ENCODE data around the gene TBC1D20.

Gene TBC1D20

GRCh38 chr20:406200-407132 is 55.9 kb downstream of the TBC1D20 start:
- H2BK120ac ChIP-seq (ENCODE audit: low read depth, low read length): no peak overlapping the region
- H3K4ac ChIP-seq (ENCODE audit: low read depth, low read length): no peak overlapping the region
- H2BK5ac ChIP-seq (ENCODE audit: low read length): no peak overlapping the region
- H3K23ac ChIP-seq (ENCODE audit: low read length): no peak overlapping the region
- H2BK15ac ChIP-seq (replicated peaks; ENCODE audit: low read depth): no peak overlapping the region
- DNase-seq: no peak
- peaks cover 3% of the 10 kb centered on the region for H3K4me1 ChIP-seq (ENCODE audit: control insufficient read depth, low read depth, low read length)
- H3K56ac ChIP-seq (ENCODE audit: low read length): peak overlapping the region; percentile 85
- no peak overlapping the region for H4K8ac ChIP-seq (ENCODE audit: low read depth, low read length)
- no CpG with 5 or more reads among the region's 9 CpGs for WGBS (ENCODE audit: extremely low coverage, insufficient coverage, low lambda C conversion rate)
- H4K5ac ChIP-seq (ENCODE audit: low read length): no peak overlapping the region
- peaks cover 17% of the 10 kb centered on the region for H3K79me1 ChIP-seq (ENCODE audit: low read length)
- H3K36me3 ChIP-seq (ENCODE audit: control insufficient read depth, insufficient read depth, low read length): peaks cover 1% of the 10 kb centered on the region
- no peak overlapping the region for H3K18ac ChIP-seq (ENCODE audit: low read length)
- no peak overlapping the region for H2AK5ac ChIP-seq (ENCODE audit: low read length)
- no peaks in the 10 kb centered on the region for H3K27me3 ChIP-seq (ENCODE audit: insufficient read depth, low read length, poor library complexity)
- H3K79me2 ChIP-seq (ENCODE audit: control insufficient read depth, insufficient read depth, low read length): peaks cover 9% of the 10 kb centered on the region
- peak overlapping the region; percentile 78 for H3K4me2 ChIP-seq (ENCODE audit: low read length)
- no peak overlapping the region for H3K4me3 ChIP-seq (ENCODE audit: low read length)
- H3K27ac ChIP-seq (ENCODE audit: low read depth, low read length): no peak overlapping the region
- H3K9ac ChIP-seq (ENCODE audit: low read length): no peak overlapping the region

GRCh38 chr20:404088-404487 is 58.2 kb downstream of the TBC1D20 start:
- WGBS (ENCODE audit: extremely low coverage, insufficient coverage, low lambda C conversion rate): no CpG with 5 or more reads among the region's 4 CpGs
- Histone ChIP-seq H3K4me2 (ENCODE audit: low read length) (no peak overlapping the region), H3K56ac (ENCODE audit: low read length) (no peak overlapping the region), H3K36me3 (ENCODE audit: control insufficient read depth, insufficient read depth, low read length) (no peaks in the 10 kb centered on the region), H3K23ac (ENCODE audit: low read length) (no peak overlapping the region), H3K27me3 (ENCODE audit: insufficient read depth, low read length, poor library complexity) (no peaks in the 10 kb centered on the region), H3K79me1 (ENCODE audit: low read length) (peaks cover 6% of the 10 kb centered on the region), H3K4me3 (ENCODE audit: low read length) (no peak overlapping the region), H3K79me2 (ENCODE audit: control insufficient read depth, insufficient read depth, low read length) (peaks cover 8% of the 10 kb centered on the region), H2BK15ac (replicated peaks; ENCODE audit: low read depth) (no peak overlapping the region), H2BK120ac (ENCODE audit: low read depth, low read length) (no peak overlapping the region), H3K18ac (ENCODE audit: low read length) (no peak overlapping the region), H3K4ac (ENCODE audit: low read depth, low read length) (no peak overlapping the region), H3K4me1 (ENCODE audit: control insufficient read depth, low read depth, low read length) (peaks cover 2% of the 10 kb centered on the region), H2BK5ac (ENCODE audit: low read length) (no peak overlapping the region), H4K5ac (ENCODE audit: low read length) (no peak overlapping the region), H2AK5ac (ENCODE audit: low read length) (no peak overlapping the region), H4K8ac (ENCODE audit: low read depth, low read length) (no peak overlapping the region), H3K9ac (ENCODE audit: low read length) (no peak overlapping the region), H3K27ac (ENCODE audit: low read depth, low read length) (no peak overlapping the region)
- DNase-seq: no peak

- Histone ChIP-seq H4K8ac (ENCODE audit: low read depth, low read length) (no peak overlapping the region), H3K27me3 (ENCODE audit: insufficient read depth, low read length, poor library complexity) (no peaks in the 10 kb centered on the region), H3K4me3 (ENCODE audit: low read length) (no peak overlapping the region), H2BK5ac (ENCODE audit: low read length) (no peak overlapping the region), H2BK120ac (ENCODE audit: low read depth, low read length) (no peak overlapping the region), H2BK15ac (replicated peaks; ENCODE audit: low read depth) (no peak overlapping the region), H3K4ac (ENCODE audit: low read depth, low read length) (no peak overlapping the region), H4K5ac (ENCODE audit: low read length) (no peak overlapping the region), H3K4me1 (ENCODE audit: control insufficient read depth, low read depth, low read length) (no peaks in the 10 kb centered on the region), H3K56ac (ENCODE audit: low read length) (no peak overlapping the region), H3K27ac (ENCODE audit: low read depth, low read length) (no peak overlapping the region), H3K23ac (ENCODE audit: low read length) (no peak overlapping the region), H3K36me3 (ENCODE audit: control insufficient read depth, insufficient read depth, low read length) (no peaks in the 10 kb centered on the region), H3K4me2 (ENCODE audit: low read length) (no peak overlapping the region), H2AK5ac (ENCODE audit: low read length) (no peak overlapping the region), H3K79me1 (ENCODE audit: low read length) (peaks cover 2% of the 10 kb centered on the region), H3K18ac (ENCODE audit: low read length) (no peak overlapping the region), H3K9ac (ENCODE audit: low read length) (no peak overlapping the region), H3K79me2 (ENCODE audit: control insufficient read depth, insufficient read depth, low read length) (peaks cover 3% of the 10 kb centered on the region)
- no peak for DNase-seq
- no CpG with 5 or more reads among the region's 3 CpGs for WGBS (ENCODE audit: extremely low coverage, insufficient coverage, low lambda C conversion rate)
These were observed 58.8 kb downstream of the TBC1D20 start for GRCh38 chr20:403582-403957.

GRCh38 chr20:402898-403581 is 59.3 kb downstream of the TBC1D20 start:
- no peak overlapping the region for H2BK15ac ChIP-seq (replicated peaks; ENCODE audit: low read depth)
- no CpG with 5 or more reads among the region's 6 CpGs for WGBS (ENCODE audit: extremely low coverage, insufficient coverage, low lambda C conversion rate)
- no peak overlapping the region for H2AK5ac ChIP-seq (ENCODE audit: low read length)
- H3K79me2 ChIP-seq (ENCODE audit: control insufficient read depth, insufficient read depth, low read length): no peaks in the 10 kb centered on the region
- no peak overlapping the region for H3K4me2 ChIP-seq (ENCODE audit: low read length)
- H4K5ac ChIP-seq (ENCODE audit: low read length): no peak overlapping the region
- no peak overlapping the region for H3K18ac ChIP-seq (ENCODE audit: low read length)
- no peaks in the 10 kb centered on the region for H3K4me1 ChIP-seq (ENCODE audit: control insufficient read depth, low read depth, low read length)
- H2BK120ac ChIP-seq (ENCODE audit: low read depth, low read length): no peak overlapping the region
- no peak for DNase-seq
- no peaks in the 10 kb centered on the region for H3K27me3 ChIP-seq (ENCODE audit: insufficient read depth, low read length, poor library complexity)
- H3K4ac ChIP-seq (ENCODE audit: low read depth, low read length): no peak overlapping the region
- H4K8ac ChIP-seq (ENCODE audit: low read depth, low read length): no peak overlapping the region
- no peak overlapping the region for H3K27ac ChIP-seq (ENCODE audit: low read depth, low read length)
- no peak overlapping the region for H2BK5ac ChIP-seq (ENCODE audit: low read length)
- H3K23ac ChIP-seq (ENCODE audit: low read length): no peak overlapping the region
- H3K4me3 ChIP-seq (ENCODE audit: low read length): no peak overlapping the region
- no peak overlapping the region for H3K9ac ChIP-seq (ENCODE audit: low read length)
- H3K36me3 ChIP-seq (ENCODE audit: control insufficient read depth, insufficient read depth, low read length): no peaks in the 10 kb centered on the region
- no peak overlapping the region for H3K56ac ChIP-seq (ENCODE audit: low read length)
- H3K79me1 ChIP-seq (ENCODE audit: low read length): no peaks in the 10 kb centered on the region

- Histone ChIP-seq H2BK15ac (replicated peaks; ENCODE audit: low read depth) (no peak overlapping the region), H3K56ac (ENCODE audit: low read length) (no peak overlapping the region), H2BK120ac (ENCODE audit: low read depth, low read length) (no peak overlapping the region), H3K27ac (ENCODE audit: low read depth, low read length) (no peak overlapping the region), H3K4me2 (ENCODE audit: low read length) (no peak overlapping the region), H3K23ac (ENCODE audit: low read length) (no peak overlapping the region), H3K4me1 (ENCODE audit: control insufficient read depth, low read depth, low read length) (no peaks in the 10 kb centered on the region), H2BK5ac (ENCODE audit: low read length) (no peak overlapping the region), H3K18ac (ENCODE audit: low read length) (no peak overlapping the region), H3K4me3 (ENCODE audit: low read length) (no peak overlapping the region), H3K27me3 (ENCODE audit: insufficient read depth, low read length, poor library complexity) (no peaks in the 10 kb centered on the region), H4K8ac (ENCODE audit: low read depth, low read length) (no peak overlapping the region), H3K4ac (ENCODE audit: low read depth, low read length) (no peak overlapping the region), H3K9ac (ENCODE audit: low read length) (no peak overlapping the region), H2AK5ac (ENCODE audit: low read length) (no peak overlapping the region), H4K5ac (ENCODE audit: low read length) (no peak overlapping the region), H3K79me1 (ENCODE audit: low read length) (no peaks in the 10 kb centered on the region), H3K79me2 (ENCODE audit: control insufficient read depth, insufficient read depth, low read length) (no peaks in the 10 kb centered on the region), H3K36me3 (ENCODE audit: control insufficient read depth, insufficient read depth, low read length) (no peaks in the 10 kb centered on the region)
- no peak for DNase-seq
- no CpG with 5 or more reads among the region's 2 CpGs for WGBS (ENCODE audit: extremely low coverage, insufficient coverage, low lambda C conversion rate)
These were observed 59.8 kb downstream of the TBC1D20 start for GRCh38 chr20:402496-402885.

Measured in mesendoderm (in vitro differentiated cells).